ENCODE measurements around the gene GREB1.

GRCh38 chr2:11656671-11657101 lies 122.8 kb downstream of the GREB1 start:
- TF ChIP-seq FOXM1 (IDR thresholded peaks at IDR 0.05; ENCODE audit: borderline replicate concordance, low read depth) = no peak
- TF ChIP-seq, protein P1, sequence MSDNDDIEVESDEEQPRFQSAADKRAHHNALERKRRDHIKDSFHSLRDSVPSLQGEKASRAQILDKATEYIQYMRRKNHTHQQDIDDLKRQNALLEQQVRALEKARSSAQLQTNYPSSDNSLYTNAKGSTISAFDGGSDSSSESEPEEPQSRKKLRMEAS (IDR thresholded peaks at IDR 0.05) = no peak
- TF ChIP-seq ZBTB7A (IDR thresholded peaks at IDR 0.05; ENCODE audit: low read depth) = no peak
- no peak for TF ChIP-seq EP300 (IDR thresholded peaks at IDR 0.05; ENCODE audit: borderline replicate concordance)
- no peak for TF ChIP-seq CEBPB (IDR thresholded peaks at IDR 0.05)
- TF ChIP-seq TEAD4 (IDR thresholded peaks at IDR 0.05) = no peak
- TF ChIP-seq NFIC (IDR thresholded peaks at IDR 0.05) = no peak
- no peak for TF ChIP-seq TAF1 (IDR thresholded peaks at IDR 0.05; ENCODE audit: low read depth)
- no peak for TF ChIP-seq YY1 (IDR thresholded peaks at IDR 0.05; ENCODE audit: low read depth)
- no peak for TF ChIP-seq RAD21 (IDR thresholded peaks at IDR 0.05; ENCODE audit: low read depth)
- no peak for TF ChIP-seq CREB1 (IDR thresholded peaks at IDR 0.05; ENCODE audit: low read depth)
